PC-3 (cell line): ENCODE results near the gene DLG4. TPM values are rescaled to one million over a fixed set of nuclear protein-coding genes. Genes with fewer than 3 reads are reported as not detected.

ENCODE experiments used
- ATAC-seq: fragments of 200-7000 bp; cut with Tn5 transposase; 2 replicates; pipeline ENCODE4 v1.9.1; 2020; ENCODE audit warnings: mild to moderate bottlenecking, moderate library complexity
- BruUV-seq: library from RNA; stranded (reverse); fragments of 400-500 nt; replicated peaks from 2 replicates; lab custom pipeline; 2021; lab: Mats Ljungman, UMichigan
- CTCF ChIA-PET: fragments of 300-600 bp; sonication (Branson Sonifier 250); formaldehyde crosslinking; loops from one replicate; lab custom pipeline; 2022; ENCODE audit warnings: antibody characterized with exemption; lab: Charles Lee
- POLR2A ChIA-PET: fragments of 300-600 bp; sonication (Branson Sonifier 250); formaldehyde crosslinking; loops from one replicate; lab custom pipeline; 2022; ENCODE audit warnings: antibody characterized with exemption; ENCODE audit not compliant: unreplicated experiment; lab: Charles Lee
- DNase-seq: peaks from one replicate; pipeline ENCODE4 v3.0.0-alpha.2; 2015
- H2AFZ ChIP-seq: fragments of 300-600 bp; sonication (generic); 2 replicates; pipeline ENCODE4 v1.6.0; 2016; ENCODE audit warnings: antibody characterized with exemption, low read length
- H3F3A ChIP-seq: fragments of 300-600 bp; sonication (generic); one replicate; pipeline ENCODE4 v1.6.0; 2017; ENCODE audit warnings: antibody characterized with exemption, low read length, control low read depth, mild to moderate bottlenecking; ENCODE audit not compliant: unreplicated experiment
- H3K27ac ChIP-seq: fragments of 300-600 bp; sonication (generic); 2 replicates; pipeline ENCODE4 v1.5.1; 2016; ENCODE audit warnings: mild to moderate bottlenecking, low read length
- H3K27me3 ChIP-seq: fragments of 300-600 bp; sonication (generic); 2 replicates; pipeline ENCODE4 v1.6.1; 2016; ENCODE audit warnings: low read length, mixed read lengths
- H3K36me3 ChIP-seq: fragments of 300-600 bp; sonication (generic); 2 replicates; pipeline ENCODE4 v1.6.1; 2016; ENCODE audit warnings: low read depth, mixed run types, low read length, mixed read lengths
- H3K4me1 ChIP-seq: fragments of 300-600 bp; sonication (generic); 2 replicates; pipeline ENCODE4 v1.5.1; 2016; ENCODE audit warnings: low read length; ENCODE audit not compliant: insufficient read depth
- H3K4me2 ChIP-seq: fragments of 300-600 bp; sonication (generic); 2 replicates; pipeline ENCODE4 v1.6.0; 2016; ENCODE audit warnings: low read length
- H3K4me3 ChIP-seq: fragments of 300-600 bp; sonication (generic); 2 replicates; pipeline ENCODE4 v1.5.1; 2016; ENCODE audit warnings: mild to moderate bottlenecking, low read length, mixed read lengths
- H3K79me2 ChIP-seq: fragments of 300-600 bp; sonication (generic); 2 replicates; pipeline ENCODE4 v1.6.1; 2017; ENCODE audit warnings: low read length, mixed read lengths
- H3K9ac ChIP-seq: fragments of 300-600 bp; sonication (generic); 2 replicates; pipeline ENCODE4 v1.6.0; 2016; ENCODE audit warnings: mild to moderate bottlenecking, low read length
- H3K9me2 ChIP-seq: fragments of 300-600 bp; sonication (generic); replicated peaks from 2 replicates; pipeline ENCODE4 v1.6.1; 2016; ENCODE audit warnings: mixed run types, low read length, mixed read lengths
- H3K9me3 ChIP-seq: fragments of 300-600 bp; sonication (generic); 2 replicates; pipeline ENCODE4 v1.6.1; 2016; ENCODE audit warnings: low read length, mixed read lengths
- H4K20me1 ChIP-seq: fragments of 300-600 bp; sonication (generic); 2 replicates; pipeline ENCODE4 v1.6.1; 2016; ENCODE audit warnings: low read length, mixed read lengths
- CTCF ChIP-seq: fragments of 300-600 bp; sonication (generic); conservative IDR thresholded peaks from 2 replicates; pipeline ENCODE4 v1.5.1; 2017; ENCODE audit warnings: antibody characterized with exemption, low read depth, mild to moderate bottlenecking, low read length
- EZH2 ChIP-seq: fragments of 300-600 bp; sonication (generic); IDR thresholded peaks from one replicate; pipeline ENCODE4 v1.6.1; 2017; ENCODE audit warnings: antibody characterized with exemption, mild to moderate bottlenecking, low read length; ENCODE audit not compliant: unreplicated experiment
- EZH2phosphoT487 ChIP-seq: fragments of 300-600 bp; sonication (generic); IDR thresholded peaks from 2 replicates; pipeline ENCODE4 v1.6.1; 2018; ENCODE audit warnings: mild to moderate bottlenecking, antibody characterized with exemption, low read length, borderline replicate concordance
- intact Hi-C: fragments of 100-400 bp; cut with micrococcal nuclease; formaldehyde crosslinking; loops from 2 replicates; pipeline ENCODE4 v1.9.0; 2023
- total RNA-seq: library from RNA; depleted of rRNA; stranded (reverse); fragments of >200 nt; gene quantifications from 2 replicates; pipeline ENCODE4 v1.2.3, GENCODE V29; 2014

Gene DLG4
- total RNA-seq, 1 experiment from 2014 or later, result 6.5 TPM

- Histone ChIP-seq H3K36me3 (peaks cover 13% of the 10 kb centered on the region; the same call in 1 of the 2 replicates), H2AFZ (no peak overlapping the region), H3K9me3 (no peaks in the 10 kb centered on the region), H3K9ac (no peak overlapping the region), H3K4me2 (peak overlapping the region; percentile 83; the same call in 1 of the 2 replicates), H3K79me2 (peaks cover 75% of the 10 kb centered on the region), H3K9me2 (no peaks in the 10 kb centered on the region), H4K20me1 (peaks cover 8% of the 10 kb centered on the region; the same call in 1 of the 2 replicates), H3K27ac (peak overlapping the region; percentile 64; the same call in 1 of the 2 replicates), H3K4me1 (peaks cover 45% of the 10 kb centered on the region), H3F3A (peaks cover 8% of the 10 kb centered on the region), H3K4me3 (no peak overlapping the region), H3K27me3 (no peaks in the 10 kb centered on the region)
- intact Hi-C loops, result loop anchor here (2.0 kb wide), 1 partner anchor 15 kb away; no protein-coding TSS in a partner anchor
- DNase-seq, result peak; percentile 52
- BruUV-seq, result TSS peak; percentile 1
- ATAC-seq, result no peak
- POLR2A ChIA-PET, result no interaction called here
- TF ChIP-seq EZH2phosphoT487, result no peak
- no peak for TF ChIP-seq EZH2
- no peak for TF ChIP-seq CTCF
- CTCF ChIA-PET, result no interaction called here
These were observed 16.3 kb upstream of the DLG4 start for GRCh38 chr17:7235693-7236665.

GRCh38 chr17:7234083-7234951 is 14.7 kb upstream of the DLG4 start, which contains the start of gene DVL2:
Gene DVL2, minus strand, starts transcription at chr17:7234517. Its CDS starts 255 bp downstream, at chr17:7234262.
- H3K4me1 ChIP-seq, result peaks cover 33% of the 10 kb centered on the region
- DNase-seq (peak; percentile 87), ATAC-seq (peak; percentile 48)

GRCh38 chr17:7233701-7234082 is 14.1 kb upstream of the DLG4 start:
- Histone ChIP-seq H3K36me3 (peaks cover 13% of the 10 kb centered on the region; the same call in 1 of the 2 replicates), H3K4me3 (peak overlapping the region; percentile 89), H3K9me3 (no peaks in the 10 kb centered on the region), H3K4me2 (peak overlapping the region; percentile 83), H3K27ac (peak overlapping the region; percentile 64), H4K20me1 (peaks cover 8% of the 10 kb centered on the region; the same call in 1 of the 2 replicates), H3K79me2 (peaks cover 65% of the 10 kb centered on the region), H3K27me3 (no peaks in the 10 kb centered on the region), H3K9me2 (no peaks in the 10 kb centered on the region), H3F3A (peaks cover 8% of the 10 kb centered on the region), H2AFZ (peak overlapping the region; percentile 82), H3K4me1 (peaks cover 33% of the 10 kb centered on the region), H3K9ac (peak overlapping the region; percentile 88)
- intact Hi-C loops, result loop anchor here (2.0 kb wide), 1 partner anchor 13 kb away; no protein-coding TSS in a partner anchor
- POLR2A ChIA-PET, result no interaction called here
- TF ChIP-seq EZH2phosphoT487, result no peak
- TF ChIP-seq CTCF, result no peak
- no peak for TF ChIP-seq EZH2
- CTCF ChIA-PET, result no interaction called here
- DNase-seq (no peak), ATAC-seq (peak; percentile 3; the same call in 1 of the 2 replicates)
- BruUV-seq, result TSS peak; percentile 28

More at GRCh38 chr17:7234083-7234951, 14.7 kb upstream of the DLG4 start, which contains the start of gene DVL2:
- peak within 1 kb of the TSS; percentile 89 for H3K4me3 ChIP-seq
- H3K9me3 ChIP-seq, result no peaks in the 10 kb centered on the region
- no TSS peak for BruUV-seq
- H3K36me3 ChIP-seq, result peaks cover 13% of the 10 kb centered on the region; the same call in 1 of the 2 replicates
- no peak for TF ChIP-seq EZH2phosphoT487
- H3K9me2 ChIP-seq, result no peaks in the 10 kb centered on the region
- intact Hi-C loops, result loop anchor here (2.0 kb wide), 1 partner anchor 14 kb away; no protein-coding TSS in a partner anchor
- H3K9ac ChIP-seq, result peak within 1 kb of the TSS; percentile 88
- H3F3A ChIP-seq, result peaks cover 8% of the 10 kb centered on the region
- H3K4me2 ChIP-seq, result peak within 1 kb of the TSS; percentile 83
- POLR2A ChIA-PET, result no interaction called here
- peak within 1 kb of the TSS; percentile 64 for H3K27ac ChIP-seq
- CTCF ChIA-PET, result no interaction called here
- H4K20me1 ChIP-seq, result peaks cover 8% of the 10 kb centered on the region; the same call in 1 of the 2 replicates
- peaks cover 71% of the 10 kb centered on the region for H3K79me2 ChIP-seq
- no peaks in the 10 kb centered on the region for H3K27me3 ChIP-seq
- peak within 1 kb of the TSS; percentile 82 for H2AFZ ChIP-seq
